IPS DF 6.9 (cell line): ENCODE measurements around the gene CBR1.

Experiments
- DNase-seq: peaks from one replicate; pipeline ENCODE4 v3.0.0-alpha.2; 2013; ENCODE audit warnings: low read depth, low spot score
- H3K27ac ChIP-seq: one replicate; pipeline ENCODE4 v1.5.1; 2013; ENCODE audit warnings: low read length, control low read depth
- H3K27me3 ChIP-seq: 2 replicates; pipeline ENCODE4 v1.6.1; 2013; ENCODE audit warnings: mild to moderate bottlenecking, low read length; ENCODE audit not compliant: control insufficient read depth, insufficient read depth
- H3K36me3 ChIP-seq: 2 replicates; pipeline ENCODE4 v1.6.1; 2013; ENCODE audit warnings: low read length; ENCODE audit not compliant: control insufficient read depth, insufficient read depth
- H3K4me1 ChIP-seq: 2 replicates; pipeline ENCODE4 v1.6.1; 2013; ENCODE audit warnings: low read length; ENCODE audit not compliant: control insufficient read depth, insufficient read depth
- H3K4me3 ChIP-seq: 2 replicates; pipeline ENCODE4 v1.5.1; 2013; ENCODE audit warnings: mild to moderate bottlenecking, low read length
- H3K9me3 ChIP-seq: 2 replicates; pipeline ENCODE4 v1.6.1; 2013; ENCODE audit warnings: low read length, inconsistent platforms; ENCODE audit not compliant: control insufficient read depth, insufficient read depth
- WGBS: extraction: QIAGEN DNeasy Blood & Tissue Kit; methylation state at CpG from one replicate; pipeline ENCODE4 v1.1.7; 2013; ENCODE audit warnings: mixed read lengths, missing lambda C conversion rate; ENCODE audit not compliant: insufficient read length, insufficient coverage; 5-methylcytosine and 5-hydroxymethylcytosine counted together

Gene CBR1

GRCh38 chr21:36032647-36033406, 37.0 kb upstream of the CBR1 start:
- DNase-seq, result no peak
- WGBS, result no CpG with 5 or more reads among the region's 28 CpGs
- Histone ChIP-seq H3K9me3 (no peaks in the 10 kb centered on the region), H3K36me3 (no peaks in the 10 kb centered on the region), H3K27me3 (no peaks in the 10 kb centered on the region), H3K4me1 (no peaks in the 10 kb centered on the region; the same call in 1 of the 2 replicates), H3K4me3 (no peak overlapping the region), H3K27ac (no peak overlapping the region)

GRCh38 chr21:36034211-36034913, 35.5 kb upstream of the CBR1 start:
- WGBS, result no CpG with 5 or more reads among the region's 16 CpGs
- no peak overlapping the region for H3K27ac ChIP-seq
- no peaks in the 10 kb centered on the region for H3K9me3 ChIP-seq

GRCh38 chr21:36035381-36035791, 34.4 kb upstream of the CBR1 start:
- H3K9me3 ChIP-seq, result no peaks in the 10 kb centered on the region
- H3K27me3 ChIP-seq, result no peaks in the 10 kb centered on the region
- H3K27ac ChIP-seq, result no peak overlapping the region
- no peaks in the 10 kb centered on the region; the same call in 1 of the 2 replicates for H3K4me1 ChIP-seq
- no CpG with 5 or more reads among the region's 10 CpGs for WGBS
- H3K36me3 ChIP-seq, result peaks cover 9% of the 10 kb centered on the region
- no peak for DNase-seq
- H3K4me3 ChIP-seq, result no peak overlapping the region

More at GRCh38 chr21:36034211-36034913, 35.5 kb upstream of the CBR1 start:
- no peaks in the 10 kb centered on the region; the same call in 1 of the 2 replicates for H3K4me1 ChIP-seq
- DNase-seq, result no peak
- no peaks in the 10 kb centered on the region for H3K27me3 ChIP-seq
- H3K4me3 ChIP-seq, result no peak overlapping the region
- peaks cover 6% of the 10 kb centered on the region; the same call in 1 of the 2 replicates for H3K36me3 ChIP-seq

GRCh38 chr21:36038701-36039497, 30.9 kb upstream of the CBR1 start:
- no CpG with 5 or more reads among the region's 17 CpGs for WGBS

GRCh38 chr21:36039861-36040260, 30.0 kb upstream of the CBR1 start:
- Histone ChIP-seq H3K36me3 (peaks cover 19% of the 10 kb centered on the region), H3K4me3 (no peak overlapping the region), H3K27me3 (no peaks in the 10 kb centered on the region), H3K4me1 (no peaks in the 10 kb centered on the region; the same call in 1 of the 2 replicates), H3K9me3 (no peaks in the 10 kb centered on the region), H3K27ac (no peak overlapping the region)
- no CpG with 5 or more reads among the region's 6 CpGs for WGBS
- no peak for DNase-seq

More at GRCh38 chr21:36038701-36039497, 30.9 kb upstream of the CBR1 start:
- H3K4me3 ChIP-seq, result no peak overlapping the region
- no peaks in the 10 kb centered on the region; the same call in 1 of the 2 replicates for H3K4me1 ChIP-seq
- H3K27ac ChIP-seq, result no peak overlapping the region
- H3K9me3 ChIP-seq, result no peaks in the 10 kb centered on the region
- H3K27me3 ChIP-seq, result no peaks in the 10 kb centered on the region
- DNase-seq, result no peak
- peaks cover 15% of the 10 kb centered on the region for H3K36me3 ChIP-seq

GRCh38 chr21:36040389-36040788, 29.4 kb upstream of the CBR1 start:
- peaks cover 22% of the 10 kb centered on the region for H3K36me3 ChIP-seq
- no CpG with 5 or more reads among the region's 2 CpGs for WGBS

GRCh38 chr21:36041910-36042309, 27.9 kb upstream of the CBR1 start:
- peaks cover 25% of the 10 kb centered on the region for H3K36me3 ChIP-seq
- no peak for DNase-seq
- H3K27me3 ChIP-seq, result no peaks in the 10 kb centered on the region
- H3K4me1 ChIP-seq, result no peaks in the 10 kb centered on the region
- H3K9me3 ChIP-seq, result no peaks in the 10 kb centered on the region
- no peak overlapping the region for H3K4me3 ChIP-seq
- WGBS, result no CpG with 5 or more reads among the region's 1 CpG
- H3K27ac ChIP-seq, result no peak overlapping the region

More at GRCh38 chr21:36040389-36040788, 29.4 kb upstream of the CBR1 start:
- H3K27me3 ChIP-seq, result no peaks in the 10 kb centered on the region
- H3K4me1 ChIP-seq, result no peaks in the 10 kb centered on the region; the same call in 1 of the 2 replicates
- no peak for DNase-seq
- H3K27ac ChIP-seq, result no peak overlapping the region
- no peaks in the 10 kb centered on the region for H3K9me3 ChIP-seq
- no peak overlapping the region for H3K4me3 ChIP-seq

GRCh38 chr21:36044056-36044455, 25.8 kb upstream of the CBR1 start:
- no peak for DNase-seq
- no peak overlapping the region for H3K4me3 ChIP-seq
- no CpG with 5 or more reads among the region's 10 CpGs for WGBS
- no peak overlapping the region for H3K27ac ChIP-seq
- H3K4me1 ChIP-seq, result no peaks in the 10 kb centered on the region
- no peaks in the 10 kb centered on the region for H3K9me3 ChIP-seq
- no peaks in the 10 kb centered on the region for H3K27me3 ChIP-seq
- H3K36me3 ChIP-seq, result peaks cover 19% of the 10 kb centered on the region

- Histone ChIP-seq H3K27ac (no peak overlapping the region), H3K4me3 (no peak overlapping the region), H3K4me1 (no peaks in the 10 kb centered on the region), H3K27me3 (no peaks in the 10 kb centered on the region), H3K36me3 (peaks cover 21% of the 10 kb centered on the region), H3K9me3 (no peaks in the 10 kb centered on the region)
- no peak for DNase-seq
- WGBS, result no CpG with 5 or more reads among the region's 1 CpG
Measured at GRCh38 chr21:36045993-36046392, 23.8 kb upstream of the CBR1 start.

- Histone ChIP-seq H3K27me3 (no peaks in the 10 kb centered on the region), H3K36me3 (peaks cover 17% of the 10 kb centered on the region), H3K4me1 (no peaks in the 10 kb centered on the region), H3K27ac (no peak overlapping the region), H3K9me3 (no peaks in the 10 kb centered on the region), H3K4me3 (no peak overlapping the region)
- WGBS, result no CpG with 5 or more reads among the region's 7 CpGs
- no peak for DNase-seq
Measured at GRCh38 chr21:36047139-36047538, 22.7 kb upstream of the CBR1 start.
